ENCODE data around the gene IGF2BP2. TPM values are rescaled to one million over a fixed set of nuclear protein-coding genes. Genes with fewer than 3 reads are reported as not detected.

The IGF2BP2 gene
- total and polyA plus RNA-seq, 8 donors, result 3.2 to 17.0 (median 6.6) TPM

DNA sequence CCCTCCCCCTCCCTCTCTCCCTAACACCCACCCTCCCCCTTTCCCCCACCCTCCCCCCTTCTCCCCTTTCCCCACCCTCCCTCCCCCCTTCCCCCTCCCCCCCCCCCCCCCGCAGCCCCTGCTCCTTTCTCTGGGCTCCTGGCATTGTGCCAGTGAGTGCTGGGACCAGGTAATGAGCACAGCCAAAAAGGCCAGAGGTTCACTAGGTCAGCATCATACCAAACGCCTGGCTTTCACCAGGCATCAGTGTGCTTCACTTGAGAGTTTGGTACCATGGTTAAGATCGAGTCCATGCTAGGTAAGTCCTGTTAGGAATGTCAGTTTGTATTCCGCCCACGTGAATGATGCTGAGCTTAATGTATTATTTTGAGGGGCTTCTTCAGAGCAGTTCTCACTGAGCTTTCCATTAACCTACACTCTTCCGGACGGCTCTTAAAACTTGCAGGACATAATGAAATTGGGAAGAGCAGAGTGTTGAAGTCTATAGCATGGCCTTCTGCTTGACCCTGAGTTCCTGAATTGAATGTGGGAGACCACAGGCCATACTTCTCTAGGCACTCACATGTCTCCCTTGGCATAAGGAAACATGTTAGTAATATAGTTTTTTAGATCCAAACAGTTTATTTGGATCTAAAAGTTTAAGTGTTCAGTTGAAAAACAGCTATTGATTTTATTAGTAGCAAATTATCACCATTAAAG is 193.2 kb downstream of the IGF2BP2 start:
- Histone ChIP-seq H3K36me3 (peaks cover 0 to 12% (median 7%) of the 10 kb centered on the region in 3 donors), H3K27ac (no peak overlapping the region), H3K4me3 (no peak overlapping the region), H3K4me1 (peaks cover 0 to 8% (median 0%) of the 10 kb centered on the region in 3 donors), H3K9me3 (no peaks in the 10 kb centered on the region), H3K27me3 (no peaks in the 10 kb centered on the region)
- DNase-seq, result peak in 1 of 6 donors; percentile 44
- TF ChIP-seq, protein P1, sequence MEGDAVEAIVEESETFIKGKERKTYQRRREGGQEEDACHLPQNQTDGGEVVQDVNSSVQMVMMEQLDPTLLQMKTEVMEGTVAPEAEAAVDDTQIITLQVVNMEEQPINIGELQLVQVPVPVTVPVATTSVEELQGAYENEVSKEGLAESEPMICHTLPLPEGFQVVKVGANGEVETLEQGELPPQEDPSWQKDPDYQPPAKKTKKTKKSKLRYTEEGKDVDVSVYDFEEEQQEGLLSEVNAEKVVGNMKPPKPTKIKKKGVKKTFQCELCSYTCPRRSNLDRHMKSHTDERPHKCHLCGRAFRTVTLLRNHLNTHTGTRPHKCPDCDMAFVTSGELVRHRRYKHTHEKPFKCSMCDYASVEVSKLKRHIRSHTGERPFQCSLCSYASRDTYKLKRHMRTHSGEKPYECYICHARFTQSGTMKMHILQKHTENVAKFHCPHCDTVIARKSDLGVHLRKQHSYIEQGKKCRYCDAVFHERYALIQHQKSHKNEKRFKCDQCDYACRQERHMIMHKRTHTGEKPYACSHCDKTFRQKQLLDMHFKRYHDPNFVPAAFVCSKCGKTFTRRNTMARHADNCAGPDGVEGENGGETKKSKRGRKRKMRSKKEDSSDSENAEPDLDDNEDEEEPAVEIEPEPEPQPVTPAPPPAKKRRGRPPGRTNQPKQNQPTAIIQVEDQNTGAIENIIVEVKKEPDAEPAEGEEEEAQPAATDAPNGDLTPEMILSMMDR (IDR thresholded peaks at IDR 0.05), result no peak
- FAIRE-seq, result no peak
- intact Hi-C loops (cut with DNase I), result no loop called here
- ATAC-seq, result no peak
- WGBS, 2 donors, result 91 to 94% methylated on average over 6 of the region's 7 CpGs

DNA sequence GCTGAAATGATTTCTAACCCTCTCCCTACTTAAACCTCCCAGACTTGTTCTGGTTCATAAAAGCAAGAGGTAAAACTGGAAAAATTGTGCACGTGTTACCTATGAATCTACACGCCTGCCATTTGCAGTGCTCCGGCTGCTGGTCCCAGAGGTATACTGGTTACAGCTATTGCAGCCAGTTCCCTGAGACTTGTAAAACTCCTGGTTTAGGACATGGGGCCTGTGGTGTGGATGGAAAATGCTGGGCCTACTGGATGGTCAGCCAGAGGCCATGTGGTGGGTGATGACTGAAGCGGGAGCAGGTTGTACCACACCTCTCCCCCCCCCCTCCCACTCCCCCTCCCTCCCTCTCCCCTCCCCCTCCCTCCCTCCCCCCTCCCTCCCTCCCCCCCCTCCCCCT is 193.7 kb downstream of the IGF2BP2 start:
- Histone ChIP-seq H3K36me3 (peaks cover 2 to 17% (median 8%) of the 10 kb centered on the region in 3 donors), H3K4me3 (no peak overlapping the region), H3K27me3 (no peaks in the 10 kb centered on the region), H3K27ac (no peak overlapping the region), H3K4me1 (peaks cover 0 to 8% (median 0%) of the 10 kb centered on the region in 3 donors), H3K9me3 (no peaks in the 10 kb centered on the region)
- ATAC-seq (no peak), DNase-seq (no peak), FAIRE-seq (no peak)
- WGBS, 2 donors, result 73 to 80% methylated on average over 4 of the region's 4 CpGs
- intact Hi-C loops (cut with DNase I), result no loop called here
- TF ChIP-seq, protein P1 (IDR thresholded peaks at IDR 0.05), result no peak

DNA sequence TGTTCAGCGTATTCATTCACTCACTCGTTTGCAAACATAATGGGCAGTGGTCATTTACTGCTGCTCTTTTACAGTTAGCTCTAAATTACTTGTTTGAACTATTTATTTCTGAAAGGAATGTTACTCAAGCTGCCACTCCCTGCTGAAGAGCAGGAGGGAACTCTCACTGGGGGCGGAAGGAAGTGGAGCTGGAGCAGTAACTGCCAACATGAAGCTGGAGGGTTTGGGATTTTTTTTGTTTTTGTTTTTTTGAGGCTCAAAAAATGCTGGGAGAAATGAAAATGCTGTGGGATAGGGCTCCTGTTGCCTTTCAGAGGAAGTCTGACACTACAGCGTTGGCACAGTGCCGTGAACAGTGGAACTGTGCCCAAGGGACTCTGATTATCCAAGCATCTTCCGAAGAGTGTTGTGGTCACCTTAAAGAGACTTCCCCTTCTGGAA is 194.6 kb downstream of the IGF2BP2 start:
- 60 to 61% methylated on average over 6 of the region's 6 CpGs for WGBS, 2 donors
- Histone ChIP-seq H3K27ac (no peak overlapping the region), H3K4me1 (peaks cover 0 to 8% (median 0%) of the 10 kb centered on the region in 3 donors), H3K36me3 (peaks cover 3 to 26% (median 8%) of the 10 kb centered on the region in 3 donors), H3K9me3 (no peaks in the 10 kb centered on the region), H3K27me3 (no peaks in the 10 kb centered on the region), H3K4me3 (no peak overlapping the region)
- TF ChIP-seq, protein P1 (IDR thresholded peaks at IDR 0.05), result no peak
- ATAC-seq, result peak in 3 of 4 donors; percentile 17 to 58 (median 57)
- intact Hi-C loops (cut with DNase I), result no loop called here
- no peak for DNase-seq
- no peak for FAIRE-seq

DNA sequence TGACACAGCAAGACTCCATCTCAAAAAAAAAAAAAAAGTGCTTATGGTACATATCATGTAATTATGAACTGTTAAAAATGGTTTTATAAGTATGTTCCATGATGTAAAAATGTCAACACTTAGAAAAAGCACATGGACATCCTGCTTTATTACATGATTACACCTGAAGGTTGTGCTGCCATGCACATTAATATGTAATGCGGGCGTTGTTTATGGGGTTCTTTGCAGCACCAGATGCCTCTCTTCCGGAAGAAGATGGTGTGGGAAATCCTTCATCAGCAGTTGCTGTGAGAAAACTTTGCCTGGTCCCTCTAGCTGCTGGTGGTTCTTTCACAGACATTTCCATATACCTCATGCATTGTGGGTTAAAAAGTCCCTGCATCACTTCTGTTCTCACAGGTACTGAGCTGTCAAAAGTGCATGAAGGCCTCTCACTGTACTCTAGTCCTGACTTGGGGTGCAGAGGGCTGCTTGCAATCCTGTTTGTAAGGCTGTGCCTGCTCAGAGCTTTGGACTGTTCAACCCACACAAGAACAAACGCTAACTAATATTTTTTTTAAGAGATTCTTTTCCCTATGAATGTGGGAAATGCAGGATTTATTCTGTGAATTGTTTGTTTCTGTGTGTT is 195.2 kb downstream of the IGF2BP2 start:
- TF ChIP-seq, protein P1 (IDR thresholded peaks at IDR 0.05), result no peak
- Histone ChIP-seq H3K27ac (no peak overlapping the region), H3K4me3 (no peak overlapping the region), H3K4me1 (peaks cover 0 to 8% (median 0%) of the 10 kb centered on the region in 3 donors), H3K9me3 (no peaks in the 10 kb centered on the region), H3K27me3 (no peaks in the 10 kb centered on the region), H3K36me3 (peaks cover 3 to 26% (median 8%) of the 10 kb centered on the region in 3 donors)
- ATAC-seq (peak in 2 of 4 donors; percentile 29 to 37), FAIRE-seq (no peak), DNase-seq (no peak)
- WGBS, 2 donors, result 79 to 80% methylated on average over 4 of the region's 4 CpGs
- intact Hi-C loops (cut with DNase I), result no loop called here
